HG02798 (cell line): ENCODE results near the gene VWF.
"Not testable (repeated sequence)": the region's sequence is repeated elsewhere in the genome, so short reads cannot be mapped to it uniquely, and the experiment has no call there.

ENCODE experiments used
- ATAC-seq: cut with Tn5 transposase; IDR thresholded peaks from one replicate; pipeline ENCODE4 v1.9.1; 2021; ENCODE audit warnings: mild to moderate bottlenecking; ENCODE audit not compliant: unreplicated experiment, poor library complexity

VWF gene

GRCh38 chr12:6010631-6011350 lies 113.7 kb downstream of the VWF start:
- not testable (repeated sequence) for ATAC-seq

DNA sequence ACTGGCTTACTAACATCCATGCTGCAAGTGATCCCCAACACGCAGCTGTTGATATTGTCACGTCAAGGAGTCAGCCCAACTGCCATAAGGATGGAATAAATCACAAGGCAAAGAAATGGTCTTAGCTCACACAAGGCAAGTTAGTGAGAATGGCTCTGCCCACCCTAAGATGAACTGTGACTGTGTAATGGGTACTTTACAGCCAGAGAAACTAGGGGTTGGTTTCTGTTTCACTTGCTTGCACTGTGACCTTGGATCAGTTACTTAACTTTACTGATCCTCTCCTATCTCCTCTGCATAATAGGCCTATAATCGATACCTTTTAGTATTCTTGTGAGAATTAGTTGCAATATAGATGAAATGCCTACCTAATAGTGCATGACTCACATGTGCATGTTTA lies 127.2 kb downstream of the VWF start:
- no peak for ATAC-seq

DNA sequence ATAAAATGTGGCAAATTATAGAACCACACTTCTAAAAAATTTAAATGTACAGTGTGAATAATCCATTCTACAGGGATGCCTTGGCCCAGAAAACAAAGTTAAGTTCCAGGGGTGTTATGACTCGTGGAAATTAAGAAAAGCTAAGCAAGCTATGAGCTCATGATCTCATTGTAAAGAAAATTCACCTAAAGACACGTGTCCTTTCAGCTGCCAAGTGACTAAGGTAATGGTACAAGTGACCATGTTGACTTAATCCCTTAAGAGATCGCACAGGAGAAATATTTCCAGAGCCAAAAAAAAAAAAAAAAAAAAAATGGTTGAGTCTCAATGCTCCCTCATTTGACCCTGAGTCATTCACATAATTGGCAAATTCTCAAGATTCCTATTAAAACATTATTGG lies 128.0 kb downstream of the VWF start:
- no peak for ATAC-seq

- no peak for ATAC-seq
Measured at GRCh38 chr12:5989621-5990020, 134.8 kb downstream of the VWF start.

DNA sequence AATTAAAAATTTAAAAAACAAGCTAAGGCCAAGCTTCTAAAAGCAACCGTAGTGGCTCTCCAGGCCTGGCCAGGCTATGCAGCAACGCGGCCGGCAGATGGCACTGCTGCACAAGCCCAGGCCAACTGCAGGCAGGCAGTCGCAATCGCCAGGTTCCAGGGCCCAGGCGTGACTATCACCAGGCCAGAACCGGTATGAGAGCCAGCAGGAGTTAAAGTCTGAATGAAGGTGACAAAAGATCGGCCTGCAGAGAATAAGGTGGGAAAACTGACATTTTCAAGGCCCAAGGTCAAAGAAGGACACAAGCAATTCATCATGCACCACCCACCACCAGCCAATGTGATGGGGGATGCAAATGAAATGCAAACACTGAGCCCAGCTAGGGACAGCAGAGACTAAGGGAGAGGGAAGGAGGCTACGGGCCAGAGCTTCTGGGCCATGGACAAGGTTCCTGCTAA lies 135.8 kb downstream of the VWF start:
- ATAC-seq = peak; percentile 81

- no peak for ATAC-seq
Measured at GRCh38 chr12:5988088-5988487, 136.4 kb downstream of the VWF start.

- no peak for ATAC-seq
Measured at GRCh38 chr12:5987573-5987972, 136.9 kb downstream of the VWF start.

DNA sequence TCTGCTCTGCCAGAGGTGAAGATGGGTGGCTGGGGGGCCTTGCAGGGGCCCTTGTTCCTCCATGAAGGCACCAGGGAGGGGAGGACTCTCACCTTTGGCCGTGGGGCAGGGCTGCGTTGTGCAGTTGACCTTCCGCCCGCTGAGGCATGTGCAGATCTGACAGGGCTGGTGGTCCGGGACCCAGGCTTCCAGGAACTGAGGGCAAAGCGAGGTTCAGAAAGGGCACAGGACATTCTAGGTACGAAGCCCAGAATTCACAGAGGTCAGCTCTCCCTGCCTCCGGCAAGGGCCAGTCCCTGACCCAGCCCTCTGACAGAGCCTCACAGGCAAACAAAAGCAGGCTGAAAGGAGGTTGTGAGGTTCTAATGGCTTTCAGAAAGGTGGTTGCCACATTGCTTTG lies 139.0 kb downstream of the VWF start:
- ATAC-seq = no peak

DNA sequence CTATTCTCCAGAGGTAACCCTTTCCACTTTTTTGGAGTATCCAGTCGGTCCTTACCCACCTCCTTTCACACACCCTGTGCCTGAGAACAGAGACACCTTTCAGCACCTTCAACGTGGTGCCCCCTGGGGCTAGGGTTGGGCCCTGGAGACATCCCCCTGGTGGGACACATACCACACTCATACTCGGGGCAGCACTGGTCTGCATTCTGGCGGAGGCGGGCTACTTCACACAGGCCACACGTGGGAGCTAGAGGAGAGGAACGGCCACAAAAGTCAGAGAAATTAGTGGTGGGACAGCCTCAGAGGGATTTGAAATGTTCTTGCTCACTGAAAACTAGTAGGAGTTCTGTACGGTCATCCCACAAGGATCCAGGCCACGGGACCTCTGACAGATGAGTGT lies 139.6 kb downstream of the VWF start:
- no peak for ATAC-seq

DNA sequence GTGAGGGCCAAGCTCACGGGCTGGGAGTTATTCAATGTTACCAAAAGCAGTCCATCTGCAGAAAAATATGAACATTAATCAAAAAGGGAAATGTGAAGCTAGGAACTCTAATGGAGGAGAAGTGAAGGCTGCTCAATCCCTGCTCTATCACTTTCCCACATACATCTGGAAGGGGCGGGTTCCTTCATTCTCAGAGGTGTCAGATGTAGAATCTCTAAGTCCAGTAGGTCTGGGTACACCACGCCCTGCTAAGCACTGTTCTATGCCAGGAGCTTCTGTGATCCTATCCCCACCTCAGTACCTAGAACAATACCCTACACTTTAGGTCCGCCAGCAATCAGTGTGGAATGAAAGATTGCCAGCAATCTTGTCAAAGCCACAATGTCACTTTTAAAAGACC lies 142.4 kb downstream of the VWF start:
- no peak for ATAC-seq

GRCh38 chr12:5977556-5977955 lies 146.9 kb downstream of the VWF start:
- ATAC-seq = no peak

GRCh38 chr12:5976711-5977110 lies 147.8 kb downstream of the VWF start:
- no peak for ATAC-seq

DNA sequence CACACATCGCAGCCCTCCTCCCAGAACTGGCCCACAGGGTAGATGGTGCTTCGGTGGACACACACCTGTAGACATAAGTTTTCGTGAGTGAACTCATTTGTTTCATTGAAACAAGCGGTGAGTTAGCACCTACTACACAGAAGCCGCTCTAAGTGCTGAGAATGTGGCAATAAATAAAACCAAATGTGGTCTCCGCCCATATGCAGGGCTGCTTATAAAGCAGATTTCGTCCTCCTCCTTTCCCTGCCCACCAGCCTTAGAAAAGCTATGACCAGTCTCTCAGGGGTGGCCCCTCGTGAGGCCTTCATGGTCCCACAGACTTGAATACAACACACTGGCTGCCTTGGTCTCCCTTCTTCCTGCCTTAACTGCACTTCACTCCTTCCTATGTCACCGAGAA lies 148.3 kb downstream of the VWF start:
- no peak for ATAC-seq

DNA sequence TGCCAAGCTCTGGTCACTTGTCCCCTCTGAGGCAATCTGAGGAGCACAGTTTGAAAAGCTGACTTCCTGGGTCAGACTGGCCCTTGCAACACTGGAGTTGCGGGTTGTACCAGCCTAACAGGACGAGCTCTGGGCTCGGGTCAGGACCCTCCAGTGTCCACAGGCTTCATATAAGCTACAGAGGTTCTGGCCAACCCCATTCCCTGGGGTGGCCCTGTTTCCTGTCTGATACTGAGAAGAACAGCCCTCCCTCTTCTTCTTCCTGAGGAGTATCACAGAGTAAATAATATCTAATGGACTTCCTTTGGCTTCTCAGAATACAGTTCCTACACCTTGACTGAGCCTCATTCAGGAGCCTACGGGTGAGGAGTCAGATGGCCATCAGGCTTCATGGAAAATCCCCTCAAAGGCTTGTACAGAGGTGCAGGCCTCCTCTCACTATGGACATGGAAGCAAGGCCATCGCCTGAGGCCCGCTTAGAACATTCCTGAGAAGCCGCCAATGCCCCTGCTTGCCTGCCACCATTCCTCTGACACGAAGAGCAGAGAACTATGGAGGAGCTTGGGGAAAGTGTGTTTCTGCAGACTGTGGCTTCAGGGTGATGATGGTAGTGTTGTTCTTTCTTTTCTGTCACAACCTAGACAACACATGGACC lies 150.9 kb downstream of the VWF start:
- no peak for ATAC-seq

GRCh38 chr12:5972387-5972786 lies 152.1 kb downstream of the VWF start:
- no peak for ATAC-seq

DNA sequence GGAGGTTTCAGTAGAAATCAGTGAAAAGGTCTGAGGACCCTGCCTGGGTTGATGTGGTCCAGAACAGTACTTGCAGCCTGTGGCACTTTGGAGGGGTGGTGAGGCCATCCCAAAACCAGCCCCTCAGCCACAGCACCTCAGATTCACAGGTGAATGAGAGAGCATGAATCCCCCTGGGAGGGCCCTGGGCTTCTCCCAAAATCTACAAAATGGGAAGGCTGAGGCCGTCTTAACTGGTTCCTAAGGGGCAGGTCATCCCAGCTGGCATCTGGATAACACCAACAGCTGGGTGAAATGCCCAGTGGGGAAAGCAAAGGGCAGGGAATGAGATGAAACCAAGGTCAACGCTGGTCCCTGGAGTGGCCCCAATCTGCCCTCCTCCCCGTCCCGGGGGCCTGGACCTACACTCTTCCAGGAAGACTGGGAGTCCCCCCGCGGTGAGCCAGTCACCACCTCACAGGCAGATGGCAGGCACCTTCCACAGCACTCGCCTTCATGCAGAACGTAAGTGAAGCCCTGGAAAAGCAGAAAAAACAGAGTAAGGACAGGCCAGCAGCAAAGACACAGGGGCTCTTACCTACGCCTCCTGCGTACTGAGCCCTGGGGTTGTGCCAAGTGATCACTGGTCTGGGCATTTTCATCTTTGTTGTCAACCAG lies 153.1 kb downstream of the VWF start:
- no peak for ATAC-seq

- ATAC-seq = no peak
Measured at GRCh38 chr12:5969974-5970690, 154.3 kb downstream of the VWF start.

- no peak for ATAC-seq
Measured at GRCh38 chr12:5969156-5969973, 155.1 kb downstream of the VWF start.

DNA sequence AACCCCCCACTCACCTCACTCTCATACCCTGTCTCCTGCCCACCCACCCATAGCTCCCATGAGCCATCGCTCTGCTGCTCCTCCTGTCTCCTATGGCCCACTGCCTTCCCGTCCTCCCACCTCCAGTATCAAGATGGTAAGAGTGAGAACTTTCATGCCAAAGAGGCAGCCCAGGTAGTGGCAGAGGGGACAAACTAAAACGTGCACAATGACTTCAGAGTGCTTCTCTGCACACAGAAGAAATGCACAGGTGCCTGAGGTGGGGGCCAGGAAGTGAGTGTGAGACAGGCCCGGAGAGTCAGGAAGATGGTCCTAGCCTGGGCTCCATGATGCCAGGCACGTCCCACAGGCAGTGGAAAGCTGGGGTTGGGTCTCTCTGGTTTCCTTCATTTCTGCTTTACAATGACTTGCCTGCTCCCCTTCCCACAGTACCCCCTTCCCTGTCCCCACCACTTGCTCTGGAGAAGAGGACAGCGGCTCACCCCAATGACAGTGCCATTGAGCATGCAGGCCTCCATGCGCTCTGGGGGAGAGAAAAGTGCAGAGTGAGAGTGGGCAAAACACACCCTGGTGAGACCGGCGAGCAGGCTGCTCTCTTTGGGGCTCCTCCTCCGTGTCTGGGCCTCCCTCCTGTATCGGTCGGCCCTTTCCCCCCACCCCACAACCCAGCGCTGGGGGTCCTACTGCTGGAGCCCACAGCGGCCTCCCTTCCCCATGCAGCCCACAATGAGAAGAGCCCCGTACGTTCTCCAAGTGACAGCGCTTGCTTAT lies 156.6 kb downstream of the VWF start:
- ATAC-seq = no peak
